Muscle of arm (tissue), 12 donors: ENCODE measurements around the gene ACTN1. TPM values are rescaled to one million over a fixed set of nuclear protein-coding genes. Genes with fewer than 3 reads are reported as not detected.

Experiments used
- DNase-seq: peaks from one replicate; pipeline ENCODE4 v3.0.0-alpha.2; 2013
- polyA plus RNA-seq, 12 donors: library from polyadenylated mRNA; unstranded; fragments of 120-200 nt; gene quantifications; one replicate each; pipeline ENCODE4 v1.2.1, GENCODE V29; 2013; ENCODE audit not compliant: insufficient read length in 12 of 12

The ACTN1 gene
- polyA plus RNA-seq, 12 donors = 36.6 to 76.0 (median 44.0) TPM; not detected in 1

GRCh38 chr14:68937471-68938270 lies 41.4 kb downstream of the ACTN1 start:
- no peak for DNase-seq

- DNase-seq = no peak
Observed at GRCh38 chr14:68936980-68937379, 42.1 kb downstream of the ACTN1 start.

- DNase-seq = no peak
Observed at GRCh38 chr14:68936476-68936875, 42.6 kb downstream of the ACTN1 start.

GRCh38 chr14:68935761-68936214 lies 43.3 kb downstream of the ACTN1 start:
- no peak for DNase-seq

GRCh38 chr14:68934066-68934465 lies 45.0 kb downstream of the ACTN1 start:
- no peak for DNase-seq

GRCh38 chr14:68932686-68933085 lies 46.4 kb downstream of the ACTN1 start:
- no peak for DNase-seq

GRCh38 chr14:68932231-68932630 lies 46.9 kb downstream of the ACTN1 start:
- no peak for DNase-seq

GRCh38 chr14:68931474-68932051 lies 47.5 kb downstream of the ACTN1 start:
- DNase-seq = no peak

GRCh38 chr14:68931063-68931462 lies 48.0 kb downstream of the ACTN1 start:
- no peak for DNase-seq

GRCh38 chr14:68929623-68930307 lies 49.3 kb downstream of the ACTN1 start:
- no peak for DNase-seq

- no peak for DNase-seq
Observed at GRCh38 chr14:68928770-68929550, 50.1 kb downstream of the ACTN1 start.

GRCh38 chr14:68927956-68928675 lies 51.0 kb downstream of the ACTN1 start:
- no peak for DNase-seq

GRCh38 chr14:68927089-68927488 lies 52.0 kb downstream of the ACTN1 start:
- DNase-seq = no peak

- no peak for DNase-seq
Observed at GRCh38 chr14:68926236-68926635, 52.9 kb downstream of the ACTN1 start.

GRCh38 chr14:68925373-68925772 lies 53.7 kb downstream of the ACTN1 start:
- no peak for DNase-seq

- DNase-seq = no peak
Observed at GRCh38 chr14:68924186-68925158, 54.6 kb downstream of the ACTN1 start.

- DNase-seq = no peak
Observed at GRCh38 chr14:68922886-68923285, 56.2 kb downstream of the ACTN1 start.

- DNase-seq = no peak
Observed at GRCh38 chr14:68922201-68922621, 56.9 kb downstream of the ACTN1 start.

- no peak for DNase-seq
Observed at GRCh38 chr14:68921666-68922065, 57.4 kb downstream of the ACTN1 start.

GRCh38 chr14:68921049-68921448 lies 58.1 kb downstream of the ACTN1 start:
- DNase-seq = no peak
